D341Med (cell line): Measurements from ENCODE around the gene EFNA5.

ENCODE experiments used
- DNase-seq: peaks from one replicate; pipeline ENCODE4 v3.0.0; 2012; ENCODE audit warnings: low spot score

EFNA5 gene

DNA sequence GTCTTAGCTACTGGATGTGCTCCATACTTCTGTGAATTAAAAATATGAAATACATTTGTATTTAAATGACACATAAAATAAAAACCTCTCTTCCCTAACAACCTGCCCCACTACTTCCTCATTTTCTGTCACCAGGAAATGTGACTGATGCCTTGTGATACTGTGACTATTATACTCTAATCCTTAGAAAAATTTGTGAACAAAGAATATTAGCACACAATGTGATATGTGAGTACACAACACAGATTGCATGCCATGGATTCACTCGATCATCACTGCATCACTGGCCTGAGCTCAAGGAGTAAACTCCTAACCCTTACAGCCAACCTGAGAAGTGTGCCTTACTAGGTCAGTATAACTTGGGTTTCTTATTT is 281.0 kb downstream of the EFNA5 start:
- DNase-seq = no peak

DNA sequence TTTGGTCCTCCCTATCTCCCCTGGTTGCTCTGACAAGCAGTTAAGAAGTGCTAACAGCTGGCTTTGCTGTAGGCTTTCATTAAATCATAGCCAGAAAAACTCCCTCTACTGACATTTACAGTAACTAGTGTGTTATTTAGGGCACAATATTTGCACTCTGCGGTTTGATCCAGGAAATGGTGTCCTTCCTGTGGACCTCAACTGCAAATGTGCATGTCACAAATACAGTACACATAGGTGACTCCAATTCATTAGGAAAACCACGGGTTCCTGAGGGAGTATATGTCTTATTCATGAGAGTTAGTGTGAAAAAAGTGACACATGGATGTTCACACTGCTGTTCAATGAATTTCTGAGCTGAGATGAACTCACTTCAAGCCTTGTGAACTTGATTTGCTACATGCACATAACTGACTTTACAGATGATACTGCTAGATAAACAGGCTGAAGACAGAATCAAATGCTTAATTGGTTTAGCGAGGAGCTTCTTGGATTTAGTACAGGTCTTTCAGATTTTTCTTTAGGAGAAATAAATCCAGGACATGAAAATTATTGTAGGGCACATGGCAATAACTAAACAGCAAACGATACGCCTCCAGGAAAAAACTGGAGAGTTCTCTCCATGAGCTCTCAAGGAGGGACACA is 281.5 kb downstream of the EFNA5 start:
- no peak for DNase-seq

DNA sequence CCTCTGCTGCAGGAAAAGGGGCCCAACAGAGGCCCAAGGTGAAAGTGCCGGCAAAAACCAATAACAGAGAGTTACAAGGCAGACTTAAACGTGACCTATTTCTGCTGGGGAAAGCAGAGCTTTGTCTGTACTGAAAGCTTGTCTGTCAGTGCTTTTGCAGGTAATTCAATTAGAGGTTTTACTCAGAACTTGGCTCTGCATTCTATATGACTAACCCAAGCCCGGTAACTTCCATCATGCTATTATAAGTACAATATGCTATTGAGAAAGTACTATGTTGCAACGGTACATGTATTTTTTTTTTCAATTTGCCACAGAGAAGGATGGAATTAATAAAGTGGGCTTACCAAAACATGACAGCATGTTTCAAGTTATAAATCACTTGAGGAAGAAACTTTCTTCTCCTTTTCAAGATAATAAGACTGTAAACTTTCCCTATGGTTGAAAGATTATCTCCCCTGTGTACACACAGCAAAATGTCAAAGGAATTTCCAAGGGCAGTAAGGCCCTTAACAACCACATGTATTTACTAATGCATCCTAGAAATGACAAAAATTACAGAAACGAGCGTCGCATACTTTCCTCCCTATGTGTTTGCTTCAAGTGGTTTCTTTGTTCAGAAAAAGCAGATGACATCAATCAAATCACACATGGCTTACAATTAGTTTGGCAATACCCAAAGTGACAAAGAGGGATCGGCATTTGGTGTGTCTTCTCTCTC is 282.4 kb downstream of the EFNA5 start:
- no peak for DNase-seq

DNA sequence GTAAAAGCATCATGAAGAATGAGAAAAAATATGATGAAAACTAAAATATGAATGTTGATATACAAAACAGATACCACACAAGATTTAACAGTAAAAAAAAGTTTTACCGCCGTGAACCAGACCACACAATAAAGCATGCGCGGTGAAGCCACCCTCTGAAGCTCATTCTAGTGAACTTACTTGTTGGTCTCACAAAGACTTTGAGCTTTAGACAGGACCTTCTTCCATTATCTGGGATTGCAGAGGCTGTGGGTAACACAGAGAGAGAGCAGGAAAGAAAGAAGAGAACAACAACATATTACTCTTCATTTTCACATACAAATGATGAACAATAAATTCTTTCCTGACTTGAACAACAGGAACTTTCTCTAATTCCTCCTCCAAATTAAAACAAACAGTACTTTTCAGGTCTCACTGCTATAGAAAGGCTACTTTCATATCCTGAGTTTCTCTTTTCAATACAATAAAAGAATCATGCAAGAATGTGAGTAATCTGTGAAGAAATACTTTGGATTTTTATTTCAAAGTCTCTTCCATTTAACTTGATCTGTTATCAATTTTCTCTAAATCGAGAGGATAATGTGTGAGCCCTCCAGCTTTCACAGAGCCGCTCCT is 283.1 kb downstream of the EFNA5 start:
- DNase-seq = no peak

DNA sequence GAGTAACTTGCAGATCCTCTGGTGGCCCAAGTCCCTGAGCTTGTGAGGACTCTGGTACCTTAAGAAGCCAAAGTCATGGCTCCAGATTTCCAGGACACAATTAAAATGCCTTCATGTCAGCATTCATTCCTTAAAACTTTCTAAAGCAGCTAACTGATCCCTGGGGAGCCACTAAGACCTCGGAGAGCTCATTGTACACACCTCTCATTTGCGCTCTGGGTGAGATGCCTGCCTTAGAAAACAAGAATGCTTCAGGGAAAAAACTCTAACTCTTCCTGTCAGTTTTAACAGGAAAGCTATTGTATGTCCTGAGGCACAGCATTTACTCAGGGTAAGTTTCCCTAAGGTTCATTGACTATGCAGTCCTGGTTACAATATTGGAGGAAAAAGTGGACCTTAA is 285.0 kb downstream of the EFNA5 start:
- no peak for DNase-seq

DNA sequence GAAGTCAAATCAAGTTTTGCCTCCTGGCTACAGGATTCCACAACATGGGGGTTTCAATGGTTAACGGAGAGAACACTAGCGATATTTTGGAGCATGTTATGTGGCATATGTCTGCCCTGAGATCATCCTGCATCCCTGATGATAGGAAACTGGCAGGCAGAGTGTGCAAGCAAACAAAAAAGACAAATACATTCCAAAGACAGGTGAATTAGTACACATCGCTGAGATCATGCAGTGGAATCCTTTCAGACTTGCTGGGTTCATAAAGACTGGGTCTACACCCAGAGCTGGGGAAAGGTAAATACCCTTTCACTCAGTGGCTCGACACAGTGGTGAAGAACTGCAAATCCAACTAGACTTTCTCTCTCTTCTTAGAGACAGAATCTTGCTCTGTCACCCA is 286.5 kb downstream of the EFNA5 start:
- DNase-seq = no peak

DNA sequence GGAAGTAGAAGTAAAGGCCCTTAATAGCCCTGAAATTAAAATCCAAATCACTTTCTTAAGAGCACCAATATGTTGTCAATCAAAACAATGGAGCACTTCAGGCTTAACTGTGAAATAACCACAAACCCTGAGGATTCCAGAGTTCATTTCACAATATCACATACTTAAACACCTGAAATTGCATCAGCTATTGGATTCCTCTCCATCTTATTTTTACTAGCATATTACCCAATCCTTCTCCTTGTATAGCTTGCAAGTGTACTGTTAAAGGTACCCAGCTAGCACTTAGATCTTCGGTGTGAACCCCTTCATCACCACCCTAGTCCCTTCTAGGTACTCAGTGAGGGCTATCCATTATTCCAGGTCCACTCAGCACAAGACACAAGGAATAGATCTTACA is 287.3 kb downstream of the EFNA5 start:
- DNase-seq = no peak

DNA sequence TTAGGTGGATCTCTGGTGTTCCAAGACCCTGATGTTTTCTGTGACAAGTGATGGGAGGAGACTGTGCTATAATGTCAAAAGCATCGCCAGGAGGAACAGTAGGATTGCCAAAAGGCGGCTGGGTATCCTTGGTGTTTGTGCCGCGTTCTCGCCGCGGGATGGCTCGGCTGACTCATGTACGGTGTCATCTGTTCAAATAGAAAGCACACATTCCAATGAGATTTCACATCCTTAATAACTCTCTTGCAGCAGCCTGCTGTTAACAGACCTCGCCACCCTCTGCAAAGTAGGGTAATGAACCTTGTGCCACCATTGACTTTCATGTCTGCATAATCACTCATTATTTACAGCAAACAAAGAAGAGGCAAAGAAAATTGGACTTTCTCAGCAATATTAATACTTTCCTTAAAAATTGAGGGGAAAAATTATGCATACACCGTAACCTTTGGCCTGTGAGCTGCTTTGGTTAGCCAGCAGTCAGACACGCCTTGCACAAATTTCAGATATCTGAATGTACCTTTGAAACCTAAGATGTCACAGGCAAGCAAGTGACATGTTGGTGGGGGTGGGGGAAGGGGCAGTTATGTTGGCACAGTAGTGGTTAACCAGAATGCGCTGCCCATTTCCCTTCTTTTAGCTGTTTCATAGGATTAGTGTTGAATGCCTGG is 289.4 kb downstream of the EFNA5 start:
- no peak for DNase-seq

DNA sequence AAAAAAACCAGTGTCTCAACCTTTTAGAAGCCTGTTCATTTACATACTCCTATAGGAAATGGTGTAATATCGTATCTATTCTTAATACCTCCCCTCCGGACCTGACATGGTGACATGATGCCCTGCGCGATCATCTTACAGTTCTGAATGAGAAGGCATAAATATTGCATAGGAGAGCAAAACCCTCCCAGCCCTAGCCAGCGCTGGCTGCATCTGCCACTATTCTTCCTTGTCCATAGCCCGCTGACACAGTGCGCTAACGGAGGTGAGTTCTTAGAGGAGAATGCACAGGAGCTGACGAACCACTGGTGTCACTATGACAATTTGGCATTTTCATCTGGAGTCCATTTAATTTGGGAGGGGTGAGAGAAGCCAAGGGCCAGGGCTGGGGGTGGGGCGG is 290.1 kb downstream of the EFNA5 start:
- DNase-seq = no peak

DNA sequence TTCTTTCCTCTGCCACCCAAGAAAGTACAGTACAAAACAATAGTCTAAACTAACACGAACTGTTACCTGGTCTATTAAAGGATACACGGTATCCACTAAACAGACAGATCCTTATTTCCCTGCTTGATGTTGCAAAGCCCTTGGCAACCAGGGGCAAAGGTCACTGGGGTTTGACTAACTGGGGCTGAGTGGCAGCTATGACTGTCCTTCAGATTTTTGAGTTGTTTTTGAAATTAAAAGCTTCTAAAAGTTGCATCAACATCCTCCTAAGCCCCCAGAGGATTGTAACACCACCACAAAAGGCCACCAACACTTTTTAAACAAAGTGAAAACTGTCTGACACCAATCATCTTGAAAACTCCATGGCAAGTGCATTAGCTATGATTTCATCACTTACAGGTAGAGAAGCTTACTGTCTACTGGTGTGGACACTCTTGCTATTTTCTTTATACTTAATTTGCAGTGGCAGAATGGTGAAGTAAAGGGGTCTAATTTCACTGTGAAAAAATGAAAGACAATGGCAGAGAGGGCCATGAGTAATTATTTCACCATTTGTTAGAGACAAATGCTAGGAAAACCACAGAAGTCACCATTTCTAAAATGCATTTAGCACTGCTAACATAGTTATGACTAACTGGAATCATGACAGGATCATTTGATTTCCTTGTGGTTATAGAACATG is 292.4 kb downstream of the EFNA5 start:
- no peak for DNase-seq

DNA sequence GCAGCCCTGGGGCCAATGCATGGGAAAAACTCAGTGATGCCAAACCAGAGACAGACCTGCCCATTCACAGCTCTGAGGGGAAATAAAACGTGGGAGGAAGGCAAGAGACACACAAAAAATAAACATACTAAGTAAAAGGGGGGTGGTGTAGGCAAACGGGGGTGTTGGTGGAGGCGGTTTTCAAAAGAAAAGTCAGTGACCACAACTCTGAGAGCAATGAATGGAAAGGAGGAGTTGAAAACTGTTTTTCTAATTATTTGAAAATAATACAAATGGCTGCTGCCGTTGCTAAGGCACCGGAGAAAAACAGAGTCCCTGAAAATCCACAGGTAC is 293.5 kb downstream of the EFNA5 start:
- no peak for DNase-seq

DNA sequence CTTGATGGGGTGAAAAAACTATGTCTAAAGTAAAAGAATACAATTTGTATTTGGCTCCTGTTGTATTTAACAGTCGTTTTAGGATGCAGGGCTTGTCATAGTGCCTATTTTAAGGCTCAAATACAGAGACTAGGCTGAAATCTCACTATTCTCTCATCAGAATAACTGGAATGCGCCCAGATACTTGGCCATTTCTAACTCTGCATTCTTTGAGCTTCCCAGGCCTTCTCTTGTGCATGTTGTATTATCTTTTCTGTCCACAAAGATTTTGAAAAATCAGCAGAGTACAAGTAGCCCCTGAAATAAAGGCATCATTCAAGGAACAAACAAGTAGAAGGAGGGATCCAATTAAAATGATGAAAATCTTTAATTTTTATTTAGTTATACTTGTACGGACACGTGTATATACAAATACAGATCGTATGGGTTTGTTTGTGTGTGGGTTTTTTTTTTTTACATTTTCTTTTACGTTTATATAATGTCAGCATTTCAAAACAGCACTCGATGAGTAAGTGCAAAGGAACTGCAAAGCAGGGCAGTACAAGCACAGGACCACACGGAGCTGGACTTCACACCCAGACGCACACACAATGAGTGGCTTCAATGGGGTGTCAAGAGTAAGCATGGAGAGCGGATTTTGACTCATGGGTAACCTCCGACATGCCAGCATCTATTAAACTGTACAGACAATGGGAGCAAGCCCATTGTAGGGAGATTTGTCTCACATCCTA is 294.0 kb downstream of the EFNA5 start:
- DNase-seq = no peak

DNA sequence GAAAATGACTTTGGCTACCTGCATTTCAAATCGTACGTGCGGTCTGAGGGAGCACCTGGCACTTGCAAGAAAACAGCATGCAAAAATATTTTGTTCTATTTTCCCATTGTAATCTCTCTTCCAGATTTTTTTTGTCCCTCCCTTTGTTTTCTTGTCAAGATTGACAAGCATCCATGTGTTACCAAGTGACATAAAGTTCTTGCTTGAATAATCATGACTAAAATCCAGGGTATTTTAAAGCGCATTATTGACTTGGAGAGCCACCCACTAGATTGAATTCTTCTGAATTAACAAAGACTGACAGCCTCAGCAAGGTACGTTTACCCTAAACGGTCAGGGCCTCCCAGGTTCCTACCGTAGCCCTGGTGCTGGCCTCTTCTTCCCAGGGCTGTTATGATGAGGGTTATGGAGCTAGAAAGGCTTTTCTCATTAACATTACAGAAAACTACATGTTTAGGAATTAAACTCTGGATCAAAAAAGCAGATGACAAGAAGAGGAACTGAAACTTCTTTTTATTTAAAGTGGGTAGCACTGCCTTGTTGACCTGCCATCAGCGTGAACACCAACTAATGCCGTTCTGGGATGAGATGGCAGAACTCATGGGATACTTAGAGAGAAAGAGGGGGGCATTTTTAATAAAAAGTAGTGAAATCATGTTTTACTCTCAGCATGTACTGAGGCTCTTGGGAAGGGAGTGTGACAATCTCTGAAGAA is 297.0 kb downstream of the EFNA5 start:
- DNase-seq = no peak

DNA sequence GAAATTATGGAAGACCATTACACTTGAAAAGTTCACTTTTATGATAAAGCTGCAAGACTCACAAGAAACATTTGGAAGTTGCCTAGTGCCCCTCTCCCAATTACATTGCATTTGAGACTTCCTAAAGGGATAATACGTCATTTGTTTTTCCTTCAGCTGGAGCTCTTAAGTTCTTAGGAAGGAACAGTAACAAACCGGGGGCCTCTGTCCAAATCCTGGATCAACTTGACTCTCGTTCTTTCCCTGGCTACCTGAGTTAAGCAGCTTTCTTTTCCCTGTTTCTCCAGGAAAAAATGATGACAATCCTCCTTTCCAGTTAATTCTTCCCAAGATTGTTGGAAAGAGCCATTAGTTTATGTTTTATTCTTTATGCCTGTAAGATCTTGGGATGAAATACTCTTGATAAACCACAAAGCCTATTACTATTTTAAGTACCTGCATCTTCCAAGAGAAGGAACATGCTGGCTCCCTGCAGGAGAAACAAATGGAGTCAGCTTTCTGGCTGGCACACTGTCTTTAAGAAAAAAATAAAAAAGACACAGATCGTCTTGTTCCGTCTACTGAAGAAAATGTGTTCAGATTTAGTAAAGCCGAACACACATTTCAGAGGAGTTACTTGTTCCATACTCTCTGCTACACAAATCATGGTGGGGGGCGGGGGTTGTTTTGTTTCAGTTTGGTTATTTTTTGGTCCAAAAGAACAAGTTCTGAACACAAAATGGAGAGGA is 297.9 kb downstream of the EFNA5 start:
- no peak for DNase-seq

DNA sequence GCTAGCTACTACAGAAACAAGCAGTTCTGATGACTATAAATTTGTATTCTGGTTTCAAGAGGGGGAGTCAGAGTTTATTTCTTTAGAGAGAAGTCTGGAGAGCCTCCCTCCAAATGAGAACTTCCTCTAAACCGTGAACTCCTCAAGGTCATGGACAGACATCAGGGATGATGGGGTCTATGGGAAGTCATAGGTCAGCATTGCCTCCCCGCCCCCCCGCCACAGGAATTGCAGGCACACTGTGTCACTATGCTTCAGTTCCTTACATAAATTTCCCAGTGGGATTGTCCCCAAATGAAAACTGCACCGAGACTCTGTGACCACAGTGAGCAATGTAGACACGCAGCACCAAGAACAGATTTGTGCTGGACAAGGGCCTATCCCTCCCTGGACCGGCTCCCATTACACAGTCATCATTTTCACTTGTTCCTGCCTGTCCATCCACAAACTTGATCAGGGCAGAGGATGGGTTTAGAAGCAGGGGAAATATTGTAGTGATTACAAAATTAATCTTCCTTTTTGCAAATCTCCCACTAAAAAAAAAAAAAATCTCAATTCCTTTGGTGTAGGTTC is 300.3 kb downstream of the EFNA5 start:
- no peak for DNase-seq

DNA sequence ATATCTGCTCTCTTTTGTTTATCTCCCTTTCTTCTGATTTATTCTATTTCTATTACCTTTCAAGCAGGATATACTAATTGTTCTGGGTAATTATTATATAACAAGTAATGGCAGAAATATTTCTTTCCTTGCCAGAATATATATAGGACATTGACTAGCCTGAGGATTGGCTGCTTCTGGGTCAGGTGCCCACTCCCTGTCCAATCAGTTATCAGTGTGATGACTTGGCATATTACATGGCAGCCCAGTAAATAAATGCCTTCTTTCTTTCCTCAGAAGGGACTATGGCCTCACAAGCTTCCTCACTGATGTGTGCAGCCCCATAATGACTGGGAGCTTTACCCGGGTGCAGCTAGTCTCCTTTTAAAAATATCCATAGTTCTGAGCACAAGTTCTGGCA is 301.1 kb downstream of the EFNA5 start:
- DNase-seq = no peak

DNA sequence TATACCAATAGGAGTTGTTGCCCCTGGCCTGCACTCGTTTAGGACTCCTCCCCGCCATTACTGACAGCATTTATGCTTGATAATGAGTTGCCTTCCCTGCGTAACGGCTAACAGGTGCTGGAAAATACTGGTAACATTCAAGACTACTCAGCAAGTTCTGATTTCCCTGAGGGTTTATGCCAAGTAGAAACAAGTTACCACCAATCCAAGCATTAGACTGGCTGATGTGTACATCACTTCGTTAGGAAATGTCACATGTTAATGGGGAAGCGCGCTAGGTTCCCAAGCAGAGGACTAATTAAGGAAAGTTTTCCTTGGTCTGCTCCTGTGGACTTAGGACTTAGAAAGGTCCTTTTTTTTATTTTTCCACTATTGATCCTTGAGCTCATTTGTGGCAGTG is 302.1 kb downstream of the EFNA5 start:
- DNase-seq = no peak

DNA sequence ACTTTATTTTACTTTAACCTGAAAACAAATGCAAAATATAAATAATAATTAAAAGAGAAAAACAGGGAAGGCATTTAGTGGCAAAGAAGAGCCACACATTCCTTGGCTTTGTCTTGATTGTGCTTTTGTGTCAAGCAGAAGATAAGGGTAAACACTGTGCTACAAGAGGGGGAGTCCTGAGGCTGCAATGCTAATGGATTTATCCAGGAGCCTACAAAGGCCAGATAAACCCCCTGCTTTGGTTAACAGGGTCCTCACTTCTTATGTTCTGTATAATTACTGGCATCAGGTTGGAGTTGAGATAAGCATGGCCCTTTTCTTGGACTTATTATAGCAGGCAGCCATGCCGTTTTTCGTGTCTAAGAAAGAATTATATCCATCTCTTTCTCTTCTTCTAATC is 302.8 kb downstream of the EFNA5 start:
- no peak for DNase-seq

DNA sequence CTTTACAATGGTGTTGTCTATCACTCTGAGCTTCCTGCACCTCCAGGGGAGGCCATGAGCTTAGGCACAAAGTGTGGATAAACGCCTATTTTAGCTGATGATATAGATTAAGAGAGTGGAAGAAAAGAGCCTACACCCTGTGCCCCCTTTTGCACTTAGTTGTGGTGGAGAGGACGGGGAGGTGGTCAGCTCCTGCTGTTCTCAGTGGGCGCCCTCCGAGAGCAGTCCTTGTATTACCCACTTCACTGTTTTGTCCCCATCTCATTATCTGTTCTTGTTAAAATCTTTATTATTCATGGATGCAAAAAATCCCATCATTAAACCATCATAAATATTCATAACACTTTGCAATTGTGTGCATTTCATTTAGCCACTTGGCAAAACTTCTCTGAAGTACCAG is 303.3 kb downstream of the EFNA5 start:
- DNase-seq = no peak
